ENCODE results near the gene MCM3AP. TPM values are rescaled to one million over a fixed set of nuclear protein-coding genes. Genes with fewer than 3 reads are reported as not detected.

The MCM3AP gene
- total RNA-seq, 2 donors from 2014 or later = 52.7 to 102 TPM

DNA sequence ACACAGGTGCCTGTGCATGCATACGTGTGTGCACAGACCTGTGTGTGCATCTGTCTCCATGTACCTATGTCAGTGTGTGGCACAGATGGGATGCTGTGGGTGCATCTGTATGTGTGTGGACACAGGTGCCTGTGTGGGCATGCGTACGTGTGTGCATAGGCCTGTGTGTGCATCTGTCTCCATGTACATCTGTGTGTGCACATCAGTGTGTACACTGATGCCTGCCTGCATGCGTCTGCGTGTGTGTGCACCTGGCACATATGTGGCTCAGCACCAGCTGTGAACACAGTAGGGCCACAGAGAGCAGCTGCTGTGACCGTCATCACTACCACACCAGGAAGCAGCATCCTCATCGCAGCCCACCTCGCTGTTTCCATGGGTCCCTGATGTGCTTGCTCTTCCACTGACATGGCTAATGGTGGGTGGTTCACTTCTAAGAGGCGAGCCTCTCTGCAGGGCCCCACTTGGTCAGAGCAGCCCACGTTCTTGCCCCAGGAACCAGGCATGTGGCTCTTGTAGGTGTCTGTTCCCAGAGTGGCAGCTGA is 91.5 kb downstream of the MCM3AP start:
- TF ChIP-seq CTCF (IDR thresholded peaks at IDR 0.05) (no peak), POLR2A (IDR thresholded peaks at IDR 0.05) (no peak)
- Histone ChIP-seq H3K9me3 (no peaks in the 10 kb centered on the region), H3K27ac (no peak overlapping the region), H3K36me3 (replicated peaks in 1 of 2; ENCODE audit: insufficient read depth in 1 of 2, low read depth in 2 of 2) (peaks cover 0 to 31% of the 10 kb centered on the region in 2 donors), H3K4me1 (no peaks in the 10 kb centered on the region), H3K27me3 (no peaks in the 10 kb centered on the region), H3K4me3 (no peak overlapping the region)
- ATAC-seq = no peak
- intact Hi-C loops (cut with DNase I) = no loop called here
- no peak for DNase-seq
- 91 to 98% methylated on average over 8 to 10 of the region's 10 CpGs for WGBS, 2 donors

DNA sequence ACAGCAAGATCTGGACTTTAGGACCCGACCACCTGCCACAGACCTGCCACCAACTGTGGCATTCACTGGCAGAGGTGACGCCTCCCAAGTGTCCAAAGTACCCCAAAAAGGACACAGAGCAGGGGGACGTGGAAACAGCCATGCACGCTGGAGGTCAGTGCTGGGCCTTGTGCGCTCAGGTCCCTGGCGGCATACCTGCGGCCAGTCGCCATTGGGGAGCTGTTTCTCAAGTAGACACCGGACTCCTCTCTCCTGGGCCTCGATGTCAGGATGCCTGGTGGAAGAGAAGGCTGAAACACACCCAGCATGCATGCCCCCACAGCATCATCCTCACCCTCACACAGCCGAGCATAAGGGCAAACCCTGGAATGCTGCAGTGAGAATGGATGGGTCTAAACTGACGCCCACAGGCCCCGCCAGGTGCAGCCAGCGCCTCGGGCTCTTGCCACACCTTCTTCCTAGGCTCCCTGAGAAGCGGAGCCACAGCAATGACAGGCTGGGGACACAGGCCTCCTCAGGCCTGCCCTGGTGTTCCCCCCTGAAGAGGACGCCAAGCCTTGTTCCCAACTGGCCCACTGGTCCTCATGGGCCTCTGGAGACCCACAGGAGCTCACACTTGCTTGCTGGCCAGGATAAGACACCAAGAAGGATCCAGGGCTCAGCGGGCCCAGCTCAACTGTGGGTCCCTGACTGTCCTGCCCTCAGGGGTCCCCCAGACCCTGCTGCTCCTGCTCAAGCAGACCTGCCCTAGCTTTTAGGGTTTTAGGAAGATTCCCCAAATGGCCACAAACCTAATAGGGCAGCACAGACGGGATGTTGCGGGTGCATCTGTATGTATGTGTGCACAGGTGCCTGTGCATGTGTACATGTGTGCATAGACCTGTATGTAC is 93.5 kb downstream of the MCM3AP start:
- Histone ChIP-seq H3K4me1 (no peaks in the 10 kb centered on the region), H3K27ac (no peak overlapping the region), H3K9me3 (no peaks in the 10 kb centered on the region), H3K4me3 (no peak overlapping the region), H3K36me3 (replicated peaks in 1 of 2; ENCODE audit: insufficient read depth in 1 of 2, low read depth in 2 of 2) (peaks cover 0 to 31% of the 10 kb centered on the region in 2 donors), H3K27me3 (no peaks in the 10 kb centered on the region)
- TF ChIP-seq POLR2A (IDR thresholded peaks at IDR 0.05) (no peak), CTCF (IDR thresholded peaks at IDR 0.05) (no peak)
- 90 to 98% methylated on average over 4 to 20 of the region's 20 CpGs for WGBS, 2 donors
- intact Hi-C loops (cut with DNase I) = no loop called here
- no peak for ATAC-seq
- peak in 1 of 4 donors; percentile 9 for DNase-seq

- TF ChIP-seq CTCF (IDR thresholded peaks at IDR 0.05) (no peak), POLR2A (IDR thresholded peaks at IDR 0.05) (no peak)
- peak; percentile 24 for ATAC-seq
Observed at GRCh38 chr21:46191257-46191685, 94.1 kb downstream of the MCM3AP start.

DNA sequence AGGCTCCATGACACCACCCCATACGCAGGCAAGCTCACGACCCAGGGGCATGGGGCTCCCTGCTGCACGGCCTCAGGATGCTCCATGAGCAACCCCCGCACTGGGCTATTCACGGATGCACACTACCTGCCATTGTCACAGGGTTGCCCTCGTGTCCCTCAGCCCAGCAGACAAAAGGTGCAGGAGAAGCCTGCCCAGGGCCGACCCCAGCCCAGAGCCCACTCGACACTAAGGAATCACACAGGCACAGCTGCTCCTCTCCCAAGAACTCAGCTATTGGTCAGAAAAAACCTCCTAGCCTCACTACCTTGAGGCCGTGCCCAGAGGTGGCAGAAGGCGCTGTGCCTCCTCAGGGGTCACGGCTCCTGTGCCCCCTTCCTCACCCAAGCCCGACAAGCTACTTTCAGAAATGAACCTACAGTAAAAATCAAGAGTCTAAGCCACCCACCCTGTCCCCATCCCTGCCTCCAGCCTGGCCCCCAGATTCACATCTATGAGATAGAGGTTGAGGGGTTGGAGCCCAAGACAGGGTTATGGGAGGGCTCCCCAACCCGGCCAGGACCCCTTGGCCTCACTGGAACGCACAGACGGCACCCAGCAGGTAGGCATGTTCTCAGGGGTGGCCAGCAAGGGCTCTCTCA is 94.8 kb downstream of the MCM3AP start:
- ATAC-seq = no peak
- Histone ChIP-seq H3K27me3 (no peaks in the 10 kb centered on the region), H3K4me1 (no peaks in the 10 kb centered on the region), H3K36me3 (replicated peaks in 1 of 2; ENCODE audit: insufficient read depth in 1 of 2, low read depth in 2 of 2) (peaks cover 0 to 20% of the 10 kb centered on the region in 2 donors), H3K27ac (no peak overlapping the region), H3K4me3 (no peak overlapping the region), H3K9me3 (no peaks in the 10 kb centered on the region)
- TF ChIP-seq CTCF (IDR thresholded peaks at IDR 0.05) (no peak), POLR2A (IDR thresholded peaks at IDR 0.05) (no peak)
- intact Hi-C loops (cut with DNase I) = no loop called here
- WGBS, 2 donors = 84 to 98% methylated on average over 10 to 14 of the region's 15 CpGs
- DNase-seq = no peak

More at GRCh38 chr21:46191257-46191685, 94.1 kb downstream of the MCM3AP start:
- Histone ChIP-seq H3K36me3 (replicated peaks in 1 of 2; ENCODE audit: insufficient read depth in 1 of 2, low read depth in 2 of 2) (peaks cover 0 to 26% of the 10 kb centered on the region in 2 donors), H3K27me3 (no peaks in the 10 kb centered on the region), H3K4me3 (no peak overlapping the region), H3K9me3 (no peaks in the 10 kb centered on the region), H3K27ac (no peak overlapping the region), H3K4me1 (no peaks in the 10 kb centered on the region)
- intact Hi-C loops (cut with DNase I) = no loop called here
- 83 to 97% methylated on average over 3 to 4 of the region's 4 CpGs for WGBS, 2 donors
- peak in 2 of 4 donors; percentile 16 to 29 for DNase-seq

Data from body of pancreas (tissue), 4 donors.